Activated CD4-positive, alpha-beta T cell treated with anti-CD3 and anti-CD28 coated beads, Interleukin-2, amount 10 ng/mL, durations not matched to agents 24 days and 14 days (primary cell): ENCODE measurements around the gene GRID2. TPM values are rescaled to one million over a fixed set of nuclear protein-coding genes. Genes with fewer than 3 reads are reported as not detected.
"Not testable (repeated sequence)": the region's sequence is repeated elsewhere in the genome, so short reads cannot be mapped to it uniquely, and the experiment has no call there.

ENCODE experiments used
- DNase-seq: peaks from one replicate; pipeline ENCODE4 v3.0.0; 2022
- H3K27ac Mint-ChIP-seq: one replicate; pipeline ENCODE4 v1.8.0; 2022; ENCODE audit warnings: mild to moderate bottlenecking, mixed read lengths
- H3K27me3 Mint-ChIP-seq: one replicate; pipeline ENCODE4 v1.8.0; 2022; ENCODE audit warnings: mixed read lengths
- H3K36me3 Mint-ChIP-seq: one replicate; pipeline ENCODE4 v1.8.0; 2022; ENCODE audit warnings: low read depth, mild to moderate bottlenecking, mixed read lengths
- H3K4me1 Mint-ChIP-seq: one replicate; pipeline ENCODE4 v1.8.0; 2021; ENCODE audit warnings: mixed read lengths
- H3K4me3 Mint-ChIP-seq: one replicate; pipeline ENCODE4 v1.8.0; 2022; ENCODE audit warnings: mild to moderate bottlenecking, moderate library complexity, mixed read lengths
- H3K9me3 Mint-ChIP-seq: one replicate; pipeline ENCODE4 v1.8.0; 2021; ENCODE audit warnings: mixed read lengths
- intact Hi-C: fragments of 100-400 bp; cut with micrococcal nuclease; formaldehyde crosslinking; loops from one replicate; pipeline ENCODE4 v1.15.1; 2023
- total RNA-seq: library from RNA; stranded (reverse); gene quantifications from 2 replicates; pipeline ENCODE4 v1.2.3, GENCODE V29; 2022

GRID2 gene
- total RNA-seq, 1 donor from 2014 or later = not detected

DNA sequence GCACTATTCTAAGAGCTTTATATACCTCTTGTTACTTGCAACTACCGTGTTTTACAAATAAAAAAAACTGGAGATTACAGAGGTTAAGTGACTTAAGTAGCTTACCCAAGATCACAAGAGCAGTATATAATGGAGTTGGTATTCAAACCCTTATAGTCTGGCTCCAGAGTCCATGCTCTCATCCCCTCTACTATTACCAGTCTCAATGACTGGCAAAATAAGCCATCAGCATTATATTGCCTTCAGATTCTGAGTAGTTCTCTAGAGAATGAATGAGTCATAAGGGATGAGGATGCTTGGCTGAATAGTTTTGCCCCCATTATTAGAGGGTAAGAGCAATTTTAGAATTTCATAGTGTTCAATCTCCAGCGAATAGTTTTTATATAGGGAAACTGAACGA is 1354.7 kb downstream of the GRID2 start:
- no peaks in the 10 kb centered on the region for H3K4me1 Mint-ChIP-seq
- no peaks in the 10 kb centered on the region for H3K9me3 Mint-ChIP-seq
- intact Hi-C loops = no loop called here
- no peak overlapping the region for H3K4me3 Mint-ChIP-seq
- no peaks in the 10 kb centered on the region for H3K36me3 Mint-ChIP-seq
- H3K27ac Mint-ChIP-seq = no peak overlapping the region
- H3K27me3 Mint-ChIP-seq = no peaks in the 10 kb centered on the region
- no peak for DNase-seq

DNA sequence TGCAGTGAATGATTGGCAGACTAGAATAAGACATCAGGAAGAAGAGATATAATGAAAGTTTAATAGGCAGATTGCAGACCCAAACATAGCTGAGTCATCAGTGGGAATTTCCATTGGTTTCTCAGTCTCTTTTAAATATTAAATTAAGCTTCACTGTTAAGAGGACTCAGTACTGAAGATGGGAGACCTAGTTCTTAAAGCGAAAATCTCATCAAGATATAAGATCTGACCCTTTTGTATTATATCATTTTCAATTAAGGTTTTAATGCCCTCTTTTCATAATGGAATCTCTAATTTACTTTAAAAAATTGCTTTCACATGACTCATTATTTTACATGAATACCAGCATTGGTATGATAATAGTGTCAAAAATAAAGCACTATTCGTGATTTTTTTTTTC is 1355.9 kb downstream of the GRID2 start:
- Mint-ChIP-seq H3K27me3 (no peaks in the 10 kb centered on the region), H3K9me3 (no peaks in the 10 kb centered on the region), H3K27ac (no peak overlapping the region), H3K4me3 (no peak overlapping the region), H3K36me3 (no peaks in the 10 kb centered on the region), H3K4me1 (no peaks in the 10 kb centered on the region)
- intact Hi-C loops = no loop called here
- no peak for DNase-seq

DNA sequence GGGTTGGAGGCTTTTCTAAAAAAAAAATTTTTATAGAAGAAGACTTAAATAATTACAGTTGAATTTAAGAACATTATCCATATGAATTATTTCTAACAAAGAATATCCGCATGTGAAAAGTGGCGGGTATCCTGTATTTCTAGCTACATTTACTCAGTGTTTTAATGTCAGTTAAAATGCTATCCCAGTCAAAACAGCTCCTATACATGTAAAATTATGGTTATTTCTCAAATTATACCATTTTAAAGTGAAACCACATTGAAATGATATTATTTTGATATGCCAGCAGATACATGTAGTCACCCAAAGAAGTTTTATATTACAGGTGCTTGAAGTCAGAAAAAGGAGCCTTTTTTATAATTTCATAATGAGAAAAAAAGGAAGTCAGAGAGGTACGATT is 1356.3 kb downstream of the GRID2 start:
- no peaks in the 10 kb centered on the region for H3K36me3 Mint-ChIP-seq
- no peaks in the 10 kb centered on the region for H3K4me1 Mint-ChIP-seq
- intact Hi-C loops = no loop called here
- H3K9me3 Mint-ChIP-seq = no peaks in the 10 kb centered on the region
- H3K27ac Mint-ChIP-seq = no peak overlapping the region
- H3K27me3 Mint-ChIP-seq = no peaks in the 10 kb centered on the region
- H3K4me3 Mint-ChIP-seq = no peak overlapping the region
- DNase-seq = no peak

DNA sequence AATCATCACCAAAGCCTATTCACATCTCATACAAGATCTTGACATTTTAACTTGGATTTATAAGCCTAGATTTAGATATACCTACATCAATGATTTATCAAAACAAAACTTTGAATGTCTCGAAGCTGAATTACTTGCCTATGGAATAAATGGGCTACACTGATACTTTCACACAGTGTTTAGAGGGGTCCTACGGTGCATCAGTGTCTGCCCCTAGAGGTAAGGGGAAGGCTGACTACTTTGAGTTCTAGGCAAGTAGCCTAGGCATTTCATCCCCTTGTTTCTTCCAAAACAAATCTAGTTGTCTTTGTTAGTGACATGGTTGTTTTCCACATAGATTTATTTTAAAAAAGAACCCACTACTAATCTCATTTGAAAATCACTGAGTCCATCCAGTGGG is 1366.7 kb downstream of the GRID2 start:
- H3K36me3 Mint-ChIP-seq = no peaks in the 10 kb centered on the region
- intact Hi-C loops = no loop called here
- no peaks in the 10 kb centered on the region for H3K27me3 Mint-ChIP-seq
- no peak overlapping the region for H3K4me3 Mint-ChIP-seq
- no peak overlapping the region for H3K27ac Mint-ChIP-seq
- no peaks in the 10 kb centered on the region for H3K4me1 Mint-ChIP-seq
- DNase-seq = no peak
- no peaks in the 10 kb centered on the region for H3K9me3 Mint-ChIP-seq

DNA sequence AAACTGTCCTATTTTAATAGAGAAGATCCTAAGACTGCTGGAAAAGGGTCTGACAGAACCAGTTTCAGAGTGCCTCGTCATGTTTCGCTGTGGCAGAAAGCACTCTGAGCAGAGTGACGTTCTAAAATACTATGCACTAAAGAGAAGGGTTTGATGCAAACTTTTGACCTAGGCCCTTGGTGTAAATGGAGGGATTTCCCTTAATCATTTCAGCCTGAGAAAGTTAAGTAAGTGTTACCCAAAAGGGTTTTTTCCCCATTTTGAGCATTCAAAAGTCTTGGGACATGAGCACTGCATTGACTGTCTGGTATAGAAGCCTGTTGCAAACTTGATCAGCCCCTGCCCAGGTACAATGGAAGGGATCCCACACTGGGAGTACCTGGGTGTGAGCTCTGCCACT is 1367.3 kb downstream of the GRID2 start:
- no peaks in the 10 kb centered on the region for H3K36me3 Mint-ChIP-seq
- no peak for DNase-seq
- H3K4me3 Mint-ChIP-seq = no peak overlapping the region
- H3K27ac Mint-ChIP-seq = no peak overlapping the region
- intact Hi-C loops = no loop called here
- no peaks in the 10 kb centered on the region for H3K27me3 Mint-ChIP-seq
- H3K4me1 Mint-ChIP-seq = no peaks in the 10 kb centered on the region
- no peaks in the 10 kb centered on the region for H3K9me3 Mint-ChIP-seq

GRCh38 chr4:93676937-93677336 is 1373.2 kb downstream of the GRID2 start:
- H3K36me3 Mint-ChIP-seq, H3K27me3 Mint-ChIP-seq, H3K9me3 Mint-ChIP-seq, H3K4me3 Mint-ChIP-seq, H3K4me1 Mint-ChIP-seq, DNase-seq, intact Hi-C loops, H3K27ac Mint-ChIP-seq: not testable (repeated sequence)

DNA sequence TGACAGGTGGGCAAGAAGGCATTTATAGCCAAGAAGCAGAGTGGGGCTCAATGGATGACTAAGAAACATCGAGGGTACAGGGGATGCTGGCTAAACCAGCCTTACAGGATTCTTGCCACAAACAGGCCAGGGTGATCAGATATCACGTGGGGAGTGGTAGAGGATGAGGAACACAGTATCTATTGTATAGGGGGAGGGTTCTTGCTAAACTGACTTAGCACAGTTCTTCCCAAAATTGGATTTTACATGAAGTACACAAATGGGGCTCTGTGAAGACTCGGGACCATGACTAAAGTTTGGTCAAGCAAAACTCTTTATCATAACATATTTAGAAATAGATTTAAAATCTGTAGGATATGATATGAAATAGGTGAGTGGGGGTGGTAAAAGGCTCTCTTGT is 1380.8 kb downstream of the GRID2 start:
- H3K4me3 Mint-ChIP-seq = no peak overlapping the region
- no peaks in the 10 kb centered on the region for H3K27me3 Mint-ChIP-seq
- H3K9me3 Mint-ChIP-seq = no peaks in the 10 kb centered on the region
- H3K36me3 Mint-ChIP-seq = no peaks in the 10 kb centered on the region
- no peaks in the 10 kb centered on the region for H3K4me1 Mint-ChIP-seq
- intact Hi-C loops = no loop called here
- no peak for DNase-seq
- H3K27ac Mint-ChIP-seq = no peak overlapping the region

DNA sequence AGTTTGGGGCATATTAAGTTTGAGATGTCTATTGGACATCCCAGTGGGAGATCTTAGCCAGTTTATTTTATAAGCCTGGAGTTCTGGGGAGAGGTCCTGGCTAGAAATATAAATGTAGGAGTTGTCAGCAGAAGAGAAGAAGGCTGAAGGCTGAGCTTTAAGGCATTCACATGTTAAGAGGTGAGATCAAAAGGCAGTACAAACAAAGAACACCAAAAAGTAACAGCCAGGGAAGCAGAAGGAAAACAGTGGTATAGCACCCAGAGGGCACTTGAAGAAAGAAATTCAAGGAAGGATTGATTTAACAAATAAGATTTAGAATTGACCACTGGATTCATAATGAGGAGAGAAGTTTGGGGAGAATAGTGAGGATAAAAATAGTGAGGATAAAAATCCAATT is 1383.5 kb downstream of the GRID2 start:
- H3K27me3 Mint-ChIP-seq = no peaks in the 10 kb centered on the region
- H3K4me1 Mint-ChIP-seq = no peaks in the 10 kb centered on the region
- intact Hi-C loops = no loop called here
- no peaks in the 10 kb centered on the region for H3K36me3 Mint-ChIP-seq
- no peaks in the 10 kb centered on the region for H3K9me3 Mint-ChIP-seq
- no peak for DNase-seq
- no peak overlapping the region for H3K27ac Mint-ChIP-seq
- H3K4me3 Mint-ChIP-seq = no peak overlapping the region

DNA sequence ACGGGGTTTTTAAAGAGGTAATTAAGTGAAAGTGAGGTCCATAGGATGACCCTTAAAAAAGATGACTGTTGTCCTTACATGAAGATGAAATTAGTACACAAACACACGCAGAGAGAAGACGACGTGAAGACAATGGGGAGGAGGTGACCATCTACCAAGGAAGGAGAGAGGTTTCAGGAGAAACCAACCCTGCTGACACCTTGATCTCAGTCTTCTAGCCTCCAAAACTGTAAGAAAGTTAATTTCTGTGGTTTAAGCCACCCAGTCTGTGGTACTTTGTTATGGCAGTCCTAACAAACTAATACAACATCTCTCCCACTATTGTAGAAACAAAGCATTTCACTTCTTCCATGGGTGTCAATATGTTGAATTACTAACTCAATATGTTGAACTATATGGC is 1385.2 kb downstream of the GRID2 start:
- Mint-ChIP-seq H3K4me3 (no peak overlapping the region), H3K27me3 (no peaks in the 10 kb centered on the region), H3K4me1 (no peaks in the 10 kb centered on the region), H3K36me3 (no peaks in the 10 kb centered on the region), H3K27ac (no peak overlapping the region), H3K9me3 (no peaks in the 10 kb centered on the region)
- DNase-seq = no peak
- intact Hi-C loops = no loop called here

DNA sequence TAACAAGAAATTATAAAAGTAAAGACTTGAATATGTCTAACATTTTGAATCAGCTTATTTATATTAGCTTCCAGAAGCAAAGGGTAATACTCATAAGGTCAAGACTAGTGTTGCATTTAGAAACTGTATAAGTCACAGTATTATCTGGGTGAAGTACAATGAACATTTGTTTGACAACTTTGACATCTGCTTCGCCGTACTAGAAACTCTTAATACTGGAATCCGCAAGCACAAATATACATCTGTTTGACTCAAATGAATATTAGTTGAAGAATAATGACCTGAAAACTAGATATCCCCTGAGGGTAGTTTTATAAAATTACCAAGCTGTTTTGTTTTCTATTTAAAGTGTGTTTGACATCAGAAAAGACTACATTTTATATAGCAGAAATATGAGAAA is 1389.4 kb downstream of the GRID2 start:
- DNase-seq = no peak
- Mint-ChIP-seq H3K27me3 (no peaks in the 10 kb centered on the region), H3K4me1 (no peaks in the 10 kb centered on the region), H3K36me3 (no peaks in the 10 kb centered on the region), H3K9me3 (no peaks in the 10 kb centered on the region), H3K27ac (no peak overlapping the region), H3K4me3 (no peak overlapping the region)
- intact Hi-C loops = no loop called here

DNA sequence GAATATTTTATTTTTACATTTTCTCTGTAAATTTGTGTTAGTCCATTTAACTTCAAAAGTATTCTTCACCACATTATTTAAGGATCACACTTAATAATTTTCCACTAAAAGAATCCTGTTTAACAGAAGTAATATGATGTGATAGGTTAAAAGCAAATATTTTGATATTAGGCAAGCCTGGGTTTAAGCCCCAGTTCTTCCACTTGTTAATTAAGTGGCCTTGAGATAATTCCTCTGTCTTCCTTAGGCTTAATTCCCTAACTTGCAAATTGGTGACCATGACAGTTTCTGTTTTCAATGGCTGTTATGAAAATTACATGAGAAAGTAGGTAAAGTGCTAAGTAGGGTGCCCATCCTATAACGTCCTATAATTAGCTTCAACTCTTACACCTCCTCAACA is 1394.9 kb downstream of the GRID2 start:
- H3K4me3 Mint-ChIP-seq = no peak overlapping the region
- no peaks in the 10 kb centered on the region for H3K36me3 Mint-ChIP-seq
- H3K9me3 Mint-ChIP-seq = no peaks in the 10 kb centered on the region
- H3K27ac Mint-ChIP-seq = no peak overlapping the region
- H3K4me1 Mint-ChIP-seq = no peaks in the 10 kb centered on the region
- intact Hi-C loops = no loop called here
- H3K27me3 Mint-ChIP-seq = no peaks in the 10 kb centered on the region
- no peak for DNase-seq

GRCh38 chr4:93700571-93700970 is 1396.8 kb downstream of the GRID2 start:
- no peak overlapping the region for H3K27ac Mint-ChIP-seq
- no peaks in the 10 kb centered on the region for H3K36me3 Mint-ChIP-seq
- peaks cover 4% of the 10 kb centered on the region for H3K9me3 Mint-ChIP-seq
- no peak for DNase-seq
- no peaks in the 10 kb centered on the region for H3K27me3 Mint-ChIP-seq
- no peak overlapping the region for H3K4me3 Mint-ChIP-seq
- intact Hi-C loops = no loop called here
- no peaks in the 10 kb centered on the region for H3K4me1 Mint-ChIP-seq

DNA sequence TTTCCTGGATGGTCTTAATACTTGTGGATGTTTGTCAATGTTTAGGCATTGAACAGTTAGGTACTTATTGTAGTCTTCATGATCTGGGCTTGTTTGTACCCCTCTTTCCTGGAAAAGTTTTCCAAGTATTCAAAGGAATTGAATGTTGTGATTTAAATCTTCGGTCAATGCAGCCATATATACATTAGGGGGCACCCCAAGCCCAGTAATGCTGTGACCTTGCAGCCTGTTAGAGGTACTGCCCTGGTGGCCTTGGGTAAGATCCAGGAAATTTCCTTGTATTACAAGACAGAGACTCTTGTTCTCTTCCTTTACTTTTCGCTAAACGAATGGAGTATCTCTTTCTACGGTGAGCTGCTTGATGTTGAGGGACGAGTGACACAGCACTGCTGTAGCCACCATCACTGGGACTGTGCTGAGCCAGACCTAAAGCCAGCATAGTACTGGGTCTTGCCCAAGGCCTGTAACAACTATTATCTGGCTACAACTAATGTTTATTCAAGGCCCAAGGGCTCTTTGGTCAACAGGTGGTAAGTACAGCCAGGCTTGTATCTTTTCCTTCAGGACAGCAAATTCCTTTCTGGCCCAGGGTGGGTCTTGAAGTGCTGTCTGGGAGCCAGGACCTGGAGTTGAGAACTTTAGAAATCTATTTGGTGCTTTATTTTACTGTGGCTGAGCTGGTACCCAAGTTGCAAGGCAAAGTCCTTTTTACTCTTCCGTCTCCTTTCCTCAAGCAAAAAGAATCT is 1406.5 kb downstream of the GRID2 start:
- no peaks in the 10 kb centered on the region for H3K9me3 Mint-ChIP-seq
- DNase-seq = no peak
- H3K4me1 Mint-ChIP-seq = no peaks in the 10 kb centered on the region
- intact Hi-C loops = no loop called here
- H3K36me3 Mint-ChIP-seq = no peaks in the 10 kb centered on the region
- H3K27me3 Mint-ChIP-seq = no peaks in the 10 kb centered on the region
- H3K4me3 Mint-ChIP-seq = no peak overlapping the region
- H3K27ac Mint-ChIP-seq = no peak overlapping the region

- Mint-ChIP-seq H3K36me3 (no peaks in the 10 kb centered on the region), H3K27me3 (no peaks in the 10 kb centered on the region), H3K27ac (no peak overlapping the region), H3K4me1 (no peaks in the 10 kb centered on the region), H3K9me3 (no peaks in the 10 kb centered on the region), H3K4me3 (no peak overlapping the region)
- no peak for DNase-seq
- intact Hi-C loops = no loop called here
Measured at GRCh38 chr4:93710847-93711430, 1407.2 kb downstream of the GRID2 start.

GRCh38 chr4:93718233-93718632 is 1414.5 kb downstream of the GRID2 start:
- no peaks in the 10 kb centered on the region for H3K9me3 Mint-ChIP-seq
- intact Hi-C loops = no loop called here
- no peaks in the 10 kb centered on the region for H3K4me1 Mint-ChIP-seq
- no peaks in the 10 kb centered on the region for H3K27me3 Mint-ChIP-seq
- no peak overlapping the region for H3K4me3 Mint-ChIP-seq
- H3K27ac Mint-ChIP-seq = no peak overlapping the region
- no peak for DNase-seq
- H3K36me3 Mint-ChIP-seq = no peaks in the 10 kb centered on the region
